ENCODE measurements around the gene FAM3B.

FAM3B gene

GRCh38 chr21:41369105-41369919, 52.7 kb downstream of the FAM3B start:
- no peak for DNase-seq

- DNase-seq: no peak
These were observed 53.6 kb downstream of the FAM3B start for GRCh38 chr21:41369920-41370839.

GRCh38 chr21:41370840-41371684, 54.5 kb downstream of the FAM3B start:
- DNase-seq: no peak

- DNase-seq: no peak
These were observed 55.1 kb downstream of the FAM3B start for GRCh38 chr21:41371685-41372030.

- no peak for DNase-seq
These were observed 56.7 kb downstream of the FAM3B start for GRCh38 chr21:41373253-41373652.

- DNase-seq: no peak
These were observed 57.2 kb downstream of the FAM3B start for GRCh38 chr21:41373763-41374162.

- no peak for DNase-seq
These were observed 57.6 kb downstream of the FAM3B start for GRCh38 chr21:41374177-41374712.

- DNase-seq: no peak
These were observed 58.4 kb downstream of the FAM3B start for GRCh38 chr21:41374867-41375533.

- DNase-seq: no peak
These were observed 59.3 kb downstream of the FAM3B start for GRCh38 chr21:41375875-41376274.

- no peak for DNase-seq
These were observed 61.1 kb downstream of the FAM3B start for GRCh38 chr21:41377715-41378114.

- DNase-seq: no peak
These were observed 62.2 kb downstream of the FAM3B start for GRCh38 chr21:41378849-41379248.

- no peak for DNase-seq
These were observed 63.3 kb downstream of the FAM3B start for GRCh38 chr21:41379901-41380300.

GRCh38 chr21:41381731-41382130, 65.1 kb downstream of the FAM3B start:
- no peak for DNase-seq

GRCh38 chr21:41387042-41387819, 70.6 kb downstream of the FAM3B start:
- DNase-seq: no peak

GRCh38 chr21:41387824-41388223, 71.2 kb downstream of the FAM3B start:
- no peak for DNase-seq

GRCh38 chr21:41388259-41388658, 71.7 kb downstream of the FAM3B start:
- DNase-seq: no peak

GRCh38 chr21:41390043-41390639, 73.5 kb downstream of the FAM3B start:
- no peak for DNase-seq

- no peak for DNase-seq
These were observed 77.4 kb downstream of the FAM3B start for GRCh38 chr21:41393876-41394465.

- peak in 1 of 14 donors; percentile 14 for DNase-seq
These were observed 80.0 kb downstream of the FAM3B start for GRCh38 chr21:41396558-41397075.

GRCh38 chr21:41397471-41397891, 80.9 kb downstream of the FAM3B start:
- DNase-seq: no peak
